HepG2 (cell line): ENCODE data around the gene SPACA4. TPM values are rescaled to one million over a fixed set of nuclear protein-coding genes. Genes with fewer than 3 reads are reported as not detected.

Experiments used
- BCL6 ChIP-seq: IDR thresholded peaks from 2 replicates; pipeline ENCODE4 v1.6.1; 2016; ENCODE audit warnings: missing genetic modification reagents, missing compliant biosample characterization
- FOXM1 ChIP-seq: sonication (generic); formaldehyde crosslinking; IDR thresholded peaks from 2 replicates; pipeline ENCODE4 v1.5.0; 2020; ENCODE audit warnings: missing genetic modification reagents
- HBP1 ChIP-seq: IDR thresholded peaks from 2 replicates; pipeline ENCODE4 v1.6.1; 2016; ENCODE audit warnings: low read depth, control low read depth
- HMGXB3 ChIP-seq: sonication (generic); formaldehyde crosslinking; IDR thresholded peaks from 2 replicates; pipeline ENCODE4 v1.4.0; 2020; ENCODE audit warnings: missing genetic modification reagents, borderline replicate concordance
- KLF16 ChIP-seq, 2 experiments: sonication (generic) in 1 of 2; formaldehyde crosslinking in 1 of 2; IDR thresholded peaks; 2 replicates each; pipeline versions ENCODE4 v1.6.1 to v1.8.0; 2016 to 2023; ENCODE audit warnings: missing genetic modification reagents in 2 of 2, missing compliant biosample characterization in 1 of 2
- MYC ChIP-seq: sonication (generic); formaldehyde crosslinking; IDR thresholded peaks from 2 replicates; pipeline ENCODE4 v1.9.0; 2021; ENCODE audit warnings: missing genetic modification reagents, borderline replicate concordance
- SATB2 ChIP-seq: sonication (generic); formaldehyde crosslinking; IDR thresholded peaks from 2 replicates; pipeline ENCODE4 v1.5.0; 2020; ENCODE audit warnings: missing genetic modification reagents
- TFDP1 ChIP-seq: IDR thresholded peaks from 2 replicates; pipeline ENCODE4 v1.6.1; 2016; ENCODE audit warnings: missing compliant biosample characterization, missing genetic modification reagents, borderline replicate concordance
- ZBTB37 ChIP-seq: sonication (generic); formaldehyde crosslinking; IDR thresholded peaks from 2 replicates; pipeline ENCODE4 v1.4.0; 2020; ENCODE audit warnings: mild to moderate bottlenecking, missing genetic modification reagents
- ZGPAT ChIP-seq: IDR thresholded peaks from 2 replicates; pipeline ENCODE4 v1.6.1; 2016; ENCODE audit warnings: mild to moderate bottlenecking
- ZNF362 ChIP-seq: sonication (generic); formaldehyde crosslinking; IDR thresholded peaks from 2 replicates; pipeline ENCODE4 v1.4.0; 2020; ENCODE audit warnings: missing genetic modification reagents, mild to moderate bottlenecking, borderline replicate concordance
- ZNF44 ChIP-seq: sonication (generic); formaldehyde crosslinking; IDR thresholded peaks from 2 replicates; pipeline ENCODE4 v1.5.1; 2020; ENCODE audit warnings: mild to moderate bottlenecking, missing genetic modification reagents
- ZNF468 ChIP-seq: sonication (generic); formaldehyde crosslinking; IDR thresholded peaks from 2 replicates; pipeline ENCODE4 v1.8.0; 2022; ENCODE audit warnings: mild to moderate bottlenecking, moderate library complexity, missing genetic modification reagents
- ZNF543 ChIP-seq: sonication (generic); formaldehyde crosslinking; IDR thresholded peaks from 2 replicates; pipeline ENCODE4 v1.4.0; 2020; ENCODE audit warnings: mild to moderate bottlenecking, missing genetic modification reagents
- ZNF605 ChIP-seq: sonication (generic); formaldehyde crosslinking; IDR thresholded peaks from 2 replicates; pipeline ENCODE4 v1.8.0; 2022; ENCODE audit warnings: mild to moderate bottlenecking, missing genetic modification reagents
- ZNF678 ChIP-seq: sonication (generic); formaldehyde crosslinking; IDR thresholded peaks from 2 replicates; pipeline ENCODE4 v1.4.0; 2020; ENCODE audit warnings: mild to moderate bottlenecking, missing genetic modification reagents
- ZSCAN29 ChIP-seq: sonication (generic); formaldehyde crosslinking; conservative IDR thresholded peaks from 2 replicates; pipeline ENCODE4 v1.4.0; 2020; ENCODE audit warnings: mild to moderate bottlenecking, missing genetic modification reagents
- polyA plus RNA-seq, 8 experiments: library from polyadenylated mRNA; depleted of rRNA in 3 of 8; stranded (reverse) in 7 of 8; unstranded in 1 of 8; fragments of >200 nt; fragmentation: Illumina TruSeq in 4 of 8; extraction: Trizol in 4 of 8; gene quantifications; 2 replicates each; pipeline versions ENCODE4 v1.2.1 to v1.2.3, GENCODE V29; 2011 to 2016; ENCODE audit warnings: low read depth in 4 of 8, missing spikeins in 1 of 8, mixed read lengths in 1 of 8; ENCODE audit not compliant: insufficient read depth in 1 of 8
- total RNA-seq, 5 experiments: library from RNA; depleted of rRNA; stranded (reverse); fragments of >200 nt; fragmentation: Illumina TruSeq; extraction: Trizol; gene quantifications; 2 replicates each; pipeline ENCODE4 v1.2.3, GENCODE V29; 2016; ENCODE audit warnings: low read depth in 1 of 5

SPACA4 gene
- total and polyA plus RNA-seq, 2 of the 13 experiments (the other 11 are each of a cell fraction or from before 2014, with no cell fraction given) = not detected

GRCh38 chr19:48627201-48627864 lies 20.8 kb downstream of the SPACA4 start (continued):
- TF ChIP-seq ZNF605 (CRISPR knock-in tag) = no peak; the same call in 1 of the 2 replicates
- TF ChIP-seq ZGPAT (CRISPR knock-in tag) = 0 out of 2 replicates have a peak, but pooled peaks have one; percentile 19
- no peak for TF ChIP-seq ZBTB37 (CRISPR knock-in tag)
- TF ChIP-seq ZNF678 (CRISPR knock-in tag) = 0 out of 2 replicates have a peak, but pooled peaks have one; percentile 31
- no peak for TF ChIP-seq ZNF362 (CRISPR knock-in tag)
- TF ChIP-seq MYC = peak; percentile 45
- TF ChIP-seq HMGXB3 (CRISPR knock-in tag) = no peak
- no peak for TF ChIP-seq ZNF543 (CRISPR knock-in tag)
- no peak for TF ChIP-seq BCL6 (CRISPR knock-in tag)
- TF ChIP-seq ZNF468 = no peak
- no peak for TF ChIP-seq KLF16 (CRISPR knock-in tag; IDR thresholded peaks at IDR 0.05)
- no peak for TF ChIP-seq FOXM1 (CRISPR knock-in tag)
- TF ChIP-seq ZNF44 (CRISPR knock-in tag) = no peak
- TF ChIP-seq ZSCAN29 (CRISPR knock-in tag) = no peak
- no peak for TF ChIP-seq SATB2 (CRISPR knock-in tag)
- peak; percentile 71; the same call in 1 of the 2 replicates for TF ChIP-seq TFDP1 (CRISPR knock-in tag)
- no peak for TF ChIP-seq HBP1 (CRISPR knock-in tag)
